ENCODE results near the gene ZFPM1.

Gene ZFPM1

DNA sequence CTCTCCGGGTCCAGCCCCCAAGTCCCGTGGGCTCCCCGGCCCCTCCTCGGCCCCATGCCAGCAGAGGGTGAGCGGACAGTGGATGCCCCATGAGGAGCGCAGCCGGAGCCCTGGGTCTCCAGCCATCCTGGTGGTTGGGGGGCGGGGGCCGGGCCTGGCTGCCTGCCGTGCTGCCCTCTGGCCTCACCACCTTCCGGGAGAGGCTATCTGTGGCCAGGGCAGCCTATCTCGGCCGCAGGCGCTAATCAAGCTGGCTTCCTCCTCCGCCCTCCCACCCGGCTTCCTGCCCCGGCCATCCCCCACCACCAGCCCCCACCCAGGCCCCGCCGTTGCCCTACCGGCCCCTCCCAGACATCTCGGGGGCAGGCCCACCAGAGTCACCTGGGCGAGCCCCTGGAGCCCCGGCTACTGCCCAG lies 46.8 kb downstream of the ZFPM1 start:
- TF ChIP-seq, protein P1, sequence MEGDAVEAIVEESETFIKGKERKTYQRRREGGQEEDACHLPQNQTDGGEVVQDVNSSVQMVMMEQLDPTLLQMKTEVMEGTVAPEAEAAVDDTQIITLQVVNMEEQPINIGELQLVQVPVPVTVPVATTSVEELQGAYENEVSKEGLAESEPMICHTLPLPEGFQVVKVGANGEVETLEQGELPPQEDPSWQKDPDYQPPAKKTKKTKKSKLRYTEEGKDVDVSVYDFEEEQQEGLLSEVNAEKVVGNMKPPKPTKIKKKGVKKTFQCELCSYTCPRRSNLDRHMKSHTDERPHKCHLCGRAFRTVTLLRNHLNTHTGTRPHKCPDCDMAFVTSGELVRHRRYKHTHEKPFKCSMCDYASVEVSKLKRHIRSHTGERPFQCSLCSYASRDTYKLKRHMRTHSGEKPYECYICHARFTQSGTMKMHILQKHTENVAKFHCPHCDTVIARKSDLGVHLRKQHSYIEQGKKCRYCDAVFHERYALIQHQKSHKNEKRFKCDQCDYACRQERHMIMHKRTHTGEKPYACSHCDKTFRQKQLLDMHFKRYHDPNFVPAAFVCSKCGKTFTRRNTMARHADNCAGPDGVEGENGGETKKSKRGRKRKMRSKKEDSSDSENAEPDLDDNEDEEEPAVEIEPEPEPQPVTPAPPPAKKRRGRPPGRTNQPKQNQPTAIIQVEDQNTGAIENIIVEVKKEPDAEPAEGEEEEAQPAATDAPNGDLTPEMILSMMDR (IDR thresholded peaks at IDR 0.05), result no peak
- TF ChIP-seq ZFX (IDR thresholded peaks at IDR 0.05; ENCODE audit: borderline replicate concordance), result no peak
- H3K27ac ChIP-seq, result no peak overlapping the region

DNA sequence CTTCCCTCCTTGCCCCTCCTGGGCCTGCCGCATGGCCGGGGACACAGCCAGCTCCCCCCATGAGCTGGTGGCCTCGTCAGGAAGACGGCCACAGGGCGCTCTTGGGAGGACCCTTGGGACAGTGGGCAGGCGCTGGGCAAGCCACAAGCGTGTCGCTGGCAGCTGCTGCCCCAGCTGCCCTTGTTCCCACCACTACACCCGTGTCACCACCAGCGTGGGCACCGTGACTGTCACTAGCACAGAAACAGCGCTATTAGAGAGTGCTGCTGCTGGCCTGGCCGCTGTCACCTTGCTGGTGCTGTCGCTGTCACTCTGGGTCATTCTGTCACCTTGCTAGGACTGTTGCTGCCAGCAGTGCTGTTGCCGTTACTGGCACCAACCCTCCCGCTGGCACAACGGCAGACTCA lies 47.2 kb downstream of the ZFPM1 start:
- TF ChIP-seq, protein P1 (IDR thresholded peaks at IDR 0.05), result no peak
- TF ChIP-seq ZFX (IDR thresholded peaks at IDR 0.05; ENCODE audit: borderline replicate concordance), result no peak
- no peak overlapping the region for H3K27ac ChIP-seq

DNA sequence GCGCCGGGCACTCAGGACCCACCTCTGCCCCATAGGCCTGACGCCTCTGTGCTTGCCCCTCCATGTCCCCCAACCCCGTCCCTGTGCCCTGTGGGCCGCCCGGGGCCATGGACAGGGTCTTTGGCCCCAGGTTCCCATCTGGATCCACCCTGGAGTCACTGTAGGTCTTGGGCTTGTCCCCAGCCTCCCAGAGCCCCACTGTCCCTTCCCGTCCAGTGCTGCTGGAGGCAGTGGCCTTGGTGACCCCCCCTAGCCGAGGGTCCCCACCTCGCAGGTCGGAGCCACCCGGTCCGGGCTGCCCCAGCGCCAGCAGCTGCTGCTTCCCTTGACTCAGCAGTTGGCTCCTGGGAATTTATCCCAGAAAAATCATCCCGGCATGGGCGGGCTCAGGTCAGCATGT lies 49.3 kb downstream of the ZFPM1 start:
- TF ChIP-seq, protein P1 (IDR thresholded peaks at IDR 0.05), result no peak
- no peak for TF ChIP-seq ZFX (IDR thresholded peaks at IDR 0.05; ENCODE audit: borderline replicate concordance)
- no peak overlapping the region for H3K27ac ChIP-seq

DNA sequence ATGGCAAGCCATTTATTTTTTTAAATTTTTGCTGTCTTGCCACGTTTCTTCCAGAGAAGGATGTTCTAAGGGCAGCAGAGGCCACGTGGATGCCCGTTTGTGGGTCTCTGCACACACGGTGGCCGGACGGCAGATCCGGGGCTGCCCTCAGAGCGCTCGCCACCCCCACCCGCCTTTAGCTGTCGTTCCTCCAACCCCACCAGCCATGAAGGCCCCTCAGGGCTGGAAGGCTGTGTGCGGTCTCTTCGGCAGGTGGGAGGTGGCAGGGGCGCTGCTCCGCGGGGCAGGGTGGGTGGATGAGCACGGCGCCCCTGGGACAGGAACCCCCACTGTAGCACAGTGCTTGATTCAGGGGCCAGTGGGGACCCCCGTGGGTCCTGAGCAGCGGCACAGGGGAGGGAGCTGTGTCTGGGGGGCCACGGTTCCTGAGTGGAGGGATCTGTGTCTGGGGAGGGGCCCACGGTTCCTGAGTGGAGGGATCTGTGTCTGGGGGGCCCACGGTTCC lies 49.7 kb downstream of the ZFPM1 start:
- no peak for TF ChIP-seq ZFX (IDR thresholded peaks at IDR 0.05; ENCODE audit: borderline replicate concordance)
- TF ChIP-seq, protein P1 (IDR thresholded peaks at IDR 0.05), result no peak

DNA sequence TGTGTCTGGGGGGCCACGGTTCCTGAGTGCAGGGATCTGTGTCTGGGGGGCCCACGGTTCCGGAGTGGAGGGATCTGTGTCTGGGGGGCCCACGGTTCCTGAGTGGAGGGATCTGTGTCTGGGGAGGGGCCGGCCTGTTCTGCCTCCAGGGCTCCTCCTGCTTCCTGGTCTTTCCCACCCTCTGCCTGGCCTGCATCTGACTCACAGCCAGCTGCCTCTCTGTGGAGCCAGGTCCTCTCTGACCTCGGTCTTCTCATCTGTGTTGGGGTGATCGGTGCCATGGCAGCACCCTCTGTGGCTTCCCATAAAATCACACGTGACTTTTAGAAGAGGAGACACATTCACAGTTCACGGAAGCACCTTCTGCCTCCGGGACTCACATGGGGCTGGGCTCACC lies 50.3 kb downstream of the ZFPM1 start:
- H3K27ac ChIP-seq, result no peak overlapping the region
- no peak for TF ChIP-seq ZFX (IDR thresholded peaks at IDR 0.05; ENCODE audit: borderline replicate concordance)
- TF ChIP-seq, protein P1 (IDR thresholded peaks at IDR 0.05), result no peak

More for the DNA sequence above, 49.7 kb downstream of the ZFPM1 start:
- no peak overlapping the region for H3K27ac ChIP-seq

DNA sequence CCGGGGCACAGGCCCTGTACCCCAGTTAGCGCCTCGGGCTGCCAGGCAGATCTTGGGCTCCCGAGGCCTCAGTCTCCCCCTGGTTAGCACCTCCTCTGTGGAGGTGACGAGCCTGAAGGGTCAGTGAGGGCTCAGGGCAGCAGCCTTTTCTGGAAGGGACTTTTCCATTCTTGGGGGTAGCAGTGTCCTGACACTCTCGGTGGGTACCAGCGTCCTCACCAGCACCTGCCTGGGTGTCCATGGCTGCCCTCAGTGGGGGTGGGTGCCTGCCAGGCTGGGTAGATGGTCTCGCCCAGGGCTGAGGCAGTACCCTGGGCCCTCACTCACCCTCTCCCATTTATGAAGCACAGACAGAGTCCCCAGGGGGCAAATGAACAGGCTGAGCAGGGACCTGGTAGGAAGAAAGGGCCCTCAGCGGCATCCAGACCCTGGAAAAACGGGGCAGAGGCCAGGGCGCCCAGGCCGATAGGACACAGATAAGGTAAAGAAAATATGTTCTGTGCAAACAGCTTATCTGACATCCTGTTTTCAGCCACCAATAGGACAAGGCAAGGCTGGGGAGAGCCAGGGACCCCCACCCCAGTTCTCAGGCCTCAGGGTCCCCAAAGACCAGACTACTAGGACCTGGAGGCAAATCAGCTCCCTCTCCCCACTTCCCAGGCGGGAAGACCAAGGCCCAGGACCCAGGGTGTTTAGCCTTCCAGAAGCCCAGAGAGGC lies 50.9 kb downstream of the ZFPM1 start:
- TF ChIP-seq, protein P1 (IDR thresholded peaks at IDR 0.05), result no peak
- H3K27ac ChIP-seq, result 0 out of 2 replicates have a peak overlapping the region, but pooled peaks have one; percentile 34

All from 22Rv1 (cell line).